ENCODE measurements around the gene IMMP2L. TPM values are rescaled to one million over a fixed set of nuclear protein-coding genes. Genes with fewer than 3 reads are reported as not detected.
A peak's percentile ranks its signal among the peaks of the same experiment; 100 is the strongest.

IMMP2L gene
- polyA plus RNA-seq, 1 of the 3 experiments (the other 2 are of a cell fraction) = 10.7 TPM

DNA sequence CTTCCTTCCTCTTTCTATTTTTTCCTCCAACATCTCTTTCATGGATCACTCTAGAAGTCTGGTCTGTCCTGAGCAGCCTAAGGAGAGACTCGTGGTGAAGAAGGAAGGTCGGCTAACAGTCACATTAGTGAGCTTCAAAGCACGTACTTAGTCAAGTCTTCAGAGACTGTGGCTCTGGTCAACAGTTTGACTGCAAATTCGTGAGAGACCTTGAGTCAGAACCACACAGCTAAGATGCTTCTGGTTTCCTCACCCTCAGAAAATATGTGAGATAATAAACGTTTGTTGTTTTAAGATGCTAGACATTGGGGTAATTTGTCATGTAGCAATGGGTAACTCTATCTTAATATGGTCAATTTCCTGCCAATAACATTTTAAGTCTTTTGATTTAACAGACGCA is 597.5 kb downstream of the IMMP2L start (continued):
- TF ChIP-seq, protein P1, sequence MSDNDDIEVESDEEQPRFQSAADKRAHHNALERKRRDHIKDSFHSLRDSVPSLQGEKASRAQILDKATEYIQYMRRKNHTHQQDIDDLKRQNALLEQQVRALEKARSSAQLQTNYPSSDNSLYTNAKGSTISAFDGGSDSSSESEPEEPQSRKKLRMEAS (IDR thresholded peaks at IDR 0.05; ENCODE audit: low read depth) = no peak
- TF ChIP-seq, protein P2, sequence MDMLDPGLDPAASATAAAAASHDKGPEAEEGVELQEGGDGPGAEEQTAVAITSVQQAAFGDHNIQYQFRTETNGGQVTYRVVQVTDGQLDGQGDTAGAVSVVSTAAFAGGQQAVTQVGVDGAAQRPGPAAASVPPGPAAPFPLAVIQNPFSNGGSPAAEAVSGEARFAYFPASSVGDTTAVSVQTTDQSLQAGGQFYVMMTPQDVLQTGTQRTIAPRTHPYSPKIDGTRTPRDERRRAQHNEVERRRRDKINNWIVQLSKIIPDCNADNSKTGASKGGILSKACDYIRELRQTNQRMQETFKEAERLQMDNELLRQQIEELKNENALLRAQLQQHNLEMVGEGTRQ (IDR thresholded peaks at IDR 0.05; ENCODE audit: borderline replicate concordance, low read depth, low read length) = no peak
- TF ChIP-seq ELF1 (IDR thresholded peaks at IDR 0.05) = no peak
- TF ChIP-seq, protein P3, sequence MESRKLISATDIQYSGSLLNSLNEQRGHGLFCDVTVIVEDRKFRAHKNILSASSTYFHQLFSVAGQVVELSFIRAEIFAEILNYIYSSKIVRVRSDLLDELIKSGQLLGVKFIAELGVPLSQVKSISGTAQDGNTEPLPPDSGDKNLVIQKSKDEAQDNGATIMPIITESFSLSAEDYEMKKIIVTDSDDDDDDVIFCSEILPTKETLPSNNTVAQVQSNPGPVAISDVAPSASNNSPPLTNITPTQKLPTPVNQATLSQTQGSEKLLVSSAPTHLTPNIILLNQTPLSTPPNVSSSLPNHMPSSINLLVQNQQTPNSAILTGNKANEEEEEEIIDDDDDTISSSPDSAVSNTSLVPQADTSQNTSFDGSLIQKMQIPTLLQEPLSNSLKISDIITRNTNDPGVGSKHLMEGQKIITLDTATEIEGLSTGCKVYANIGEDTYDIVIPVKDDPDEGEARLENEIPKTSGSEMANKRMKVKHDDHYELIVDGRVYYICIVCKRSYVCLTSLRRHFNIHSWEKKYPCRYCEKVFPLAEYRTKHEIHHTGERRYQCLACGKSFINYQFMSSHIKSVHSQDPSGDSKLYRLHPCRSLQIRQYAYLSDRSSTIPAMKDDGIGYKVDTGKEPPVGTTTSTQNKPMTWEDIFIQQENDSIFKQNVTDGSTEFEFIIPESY (IDR thresholded peaks at IDR 0.05; ENCODE audit: borderline replicate concordance, low read depth) = no peak
- TF ChIP-seq JUND (IDR thresholded peaks at IDR 0.05) = no peak

DNA sequence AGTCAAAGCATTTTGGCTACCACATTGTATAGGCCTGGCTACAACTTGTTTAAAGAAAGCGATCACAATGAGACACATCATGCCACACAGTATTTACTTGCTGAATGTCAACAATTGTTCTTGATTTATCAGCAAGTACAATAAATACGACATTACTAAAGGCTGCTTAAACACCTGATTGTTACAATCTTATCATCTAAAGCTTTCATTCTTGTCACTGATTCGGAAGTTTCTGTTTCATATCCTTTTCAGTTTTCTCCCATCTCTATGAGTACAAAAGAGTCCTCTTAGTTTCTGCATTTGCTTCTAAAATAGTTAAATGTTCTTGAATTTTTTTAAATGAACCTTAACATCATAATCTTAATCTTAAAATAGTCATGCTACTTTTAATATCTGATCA is 599.5 kb downstream of the IMMP2L start:
- ChIA-PET CTCF (interaction anchor here (1.0 kb wide), 1 partner anchor 11 kb away, joined by 3 read pairs; no protein-coding TSS in a partner anchor), POLR2A (no interaction called here)
- H3F3A ChIP-seq (replicated peaks; ENCODE audit: insufficient read depth) = no peaks in the 10 kb centered on the region
- DNase-seq = no peak
- TF ChIP-seq NFIC (IDR thresholded peaks at IDR 0.05; ENCODE audit: borderline replicate concordance) (no peak), MEF2A (IDR thresholded peaks at IDR 0.05; ENCODE audit: borderline replicate concordance, low read depth) (no peak), ELF1 (IDR thresholded peaks at IDR 0.05) (no peak), TCF12 (IDR thresholded peaks at IDR 0.05) (no peak), FOXJ3 (CRISPR knock-in tag; IDR thresholded peaks at IDR 0.05) (no peak), SIN3A (IDR thresholded peaks at IDR 0.05; ENCODE audit: borderline replicate concordance, low read depth, low read length) (no peak), MXI1 (IDR thresholded peaks at IDR 0.05; ENCODE audit: low read depth, low read length) (no peak), RXRA (IDR thresholded peaks at IDR 0.05; ENCODE audit: borderline replicate concordance, low read depth) (no peak)
- TF ChIP-seq, protein P4, sequence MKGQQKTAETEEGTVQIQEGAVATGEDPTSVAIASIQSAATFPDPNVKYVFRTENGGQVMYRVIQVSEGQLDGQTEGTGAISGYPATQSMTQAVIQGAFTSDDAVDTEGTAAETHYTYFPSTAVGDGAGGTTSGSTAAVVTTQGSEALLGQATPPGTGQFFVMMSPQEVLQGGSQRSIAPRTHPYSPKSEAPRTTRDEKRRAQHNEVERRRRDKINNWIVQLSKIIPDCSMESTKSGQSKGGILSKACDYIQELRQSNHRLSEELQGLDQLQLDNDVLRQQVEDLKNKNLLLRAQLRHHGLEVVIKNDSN (IDR thresholded peaks at IDR 0.05; ENCODE audit: borderline replicate concordance, low read depth) = no peak
- no peak overlapping the region for H3K4me3 ChIP-seq (ENCODE audit: low read depth in 2 of 2, low read length in 1 of 2)
- H3K4me2 ChIP-seq = no peak overlapping the region
- H3K27me3 ChIP-seq (ENCODE audit: insufficient read depth) = no peaks in the 10 kb centered on the region
- no peaks in the 10 kb centered on the region for H3K79me2 ChIP-seq (ENCODE audit: insufficient read depth)
- H3K27ac ChIP-seq (ENCODE audit: low read depth in 2 of 2, low read length in 1 of 2) = peak overlapping the region in 1 of 2 experiments; percentile 78; a peak in 2 of 4 replicates
- H3K9me2 ChIP-seq = no peaks in the 10 kb centered on the region; the same call in 1 of the 2 replicates
- H3K9me3 ChIP-seq = no peaks in the 10 kb centered on the region
- 79% methylated on average over 3 of the region's 3 CpGs for WGBS (ENCODE audit: low lambda C conversion rate)
- peaks cover 0 to 7% of the 10 kb centered on the region in 2 experiments; a peak in 2 of 4 replicates for H3K4me1 ChIP-seq (ENCODE audit: control insufficient read depth in 1 of 2, insufficient read depth in 2 of 2, low read depth in 1 of 2, low read length in 1 of 2)
- H3K36me3 ChIP-seq (replicated peaks in 1 of 2; ENCODE audit: control insufficient read depth in 1 of 2, insufficient read depth in 2 of 2, low read length in 1 of 2) = no peaks in the 10 kb centered on the region
- no peaks in the 10 kb centered on the region for H4K20me1 ChIP-seq (ENCODE audit: insufficient read depth)
- H3K9ac ChIP-seq = no peak overlapping the region
- no peak overlapping the region for H2AFZ ChIP-seq (ENCODE audit: low read depth)

Data from SK-N-SH (cell line).